Endothelial cell (in vitro differentiated cells): ENCODE results near the gene UBE2E1. TPM values are rescaled to one million over a fixed set of nuclear protein-coding genes. Genes with fewer than 3 reads are reported as not detected.

Source experiments
- DNase-seq: peaks from one replicate; pipeline ENCODE4 v3.0.0; 2021; ENCODE audit warnings: low spot score
- H3K27ac Mint-ChIP-seq: one replicate; pipeline ENCODE4 v1.8.0; 2021; ENCODE audit warnings: mixed read lengths, inconsistent platforms; ENCODE audit not compliant: unreplicated experiment
- H3K27me3 Mint-ChIP-seq: one replicate; pipeline ENCODE4 v1.8.0; 2021; ENCODE audit warnings: mild to moderate bottlenecking, moderate library complexity, mixed read lengths, inconsistent platforms; ENCODE audit not compliant: unreplicated experiment
- H3K36me3 Mint-ChIP-seq: one replicate; pipeline ENCODE4 v1.8.0; 2021; ENCODE audit warnings: mild to moderate bottlenecking, low read depth, mixed read lengths, inconsistent platforms; ENCODE audit not compliant: unreplicated experiment
- H3K4me1 Mint-ChIP-seq: one replicate; pipeline ENCODE4 v1.8.0; 2021; ENCODE audit warnings: mild to moderate bottlenecking, mixed read lengths, inconsistent platforms; ENCODE audit not compliant: unreplicated experiment
- H3K4me3 Mint-ChIP-seq: one replicate; pipeline ENCODE4 v1.8.0; 2021; ENCODE audit warnings: mild to moderate bottlenecking, mixed read lengths, inconsistent platforms; ENCODE audit not compliant: unreplicated experiment
- H3K9me3 Mint-ChIP-seq: one replicate; pipeline ENCODE4 v1.8.0; 2021; ENCODE audit warnings: mixed read lengths, inconsistent platforms; ENCODE audit not compliant: unreplicated experiment
- CTCF ChIP-seq: fragments of 200-600 bp; sonication (generic); IDR thresholded peaks from one replicate; pipeline ENCODE4 v1.5.0; 2021; ENCODE audit warnings: antibody characterized with exemption; ENCODE audit not compliant: unreplicated experiment
- total RNA-seq: library from RNA; stranded (reverse); fragmentation: NEBNext Ultra II Directional; extraction: Animal tissue kit (Norgen Biotek cat#: 25700); gene quantifications from one replicate; pipeline ENCODE4 v1.2.1, GENCODE V29; 2021; ENCODE audit not compliant: unreplicated experiment

UBE2E1 gene
- total RNA-seq, 1 donor from 2014 or later = 129 TPM

DNA sequence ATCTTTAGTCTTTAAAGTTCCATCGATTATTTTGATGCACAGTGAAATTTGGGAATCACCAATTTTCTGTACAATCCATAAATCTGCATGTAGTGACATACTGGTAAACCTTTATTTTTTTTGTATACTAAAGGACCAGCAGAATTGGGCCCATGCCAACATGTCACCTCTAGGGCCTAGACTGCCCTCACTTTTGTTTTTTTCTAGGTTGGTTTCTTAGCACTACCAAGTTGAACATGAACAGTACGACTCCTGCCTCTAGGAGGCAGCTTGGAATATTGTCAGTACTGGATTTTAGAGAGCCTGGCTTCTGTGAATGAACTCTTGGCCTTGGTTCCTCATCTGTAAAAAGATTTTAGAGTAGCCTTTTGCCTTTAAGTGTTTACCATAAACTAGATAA lies 78.7 kb downstream of the UBE2E1 start:
- Mint-ChIP-seq H3K4me1 (peaks cover 14% of the 10 kb centered on the region), H3K9me3 (no peaks in the 10 kb centered on the region), H3K36me3 (peaks cover 7% of the 10 kb centered on the region), H3K27ac (no peak overlapping the region), H3K4me3 (no peak overlapping the region), H3K27me3 (peaks cover 4% of the 10 kb centered on the region)
- DNase-seq = no peak
- TF ChIP-seq CTCF = no peak

GRCh38 chr3:23885210-23885609 lies 79.5 kb downstream of the UBE2E1 start:
- Mint-ChIP-seq H3K27ac (no peak overlapping the region), H3K9me3 (no peaks in the 10 kb centered on the region), H3K4me3 (no peak overlapping the region), H3K4me1 (peaks cover 14% of the 10 kb centered on the region), H3K27me3 (peaks cover 4% of the 10 kb centered on the region), H3K36me3 (peaks cover 7% of the 10 kb centered on the region)
- no peak for TF ChIP-seq CTCF
- DNase-seq = no peak

DNA sequence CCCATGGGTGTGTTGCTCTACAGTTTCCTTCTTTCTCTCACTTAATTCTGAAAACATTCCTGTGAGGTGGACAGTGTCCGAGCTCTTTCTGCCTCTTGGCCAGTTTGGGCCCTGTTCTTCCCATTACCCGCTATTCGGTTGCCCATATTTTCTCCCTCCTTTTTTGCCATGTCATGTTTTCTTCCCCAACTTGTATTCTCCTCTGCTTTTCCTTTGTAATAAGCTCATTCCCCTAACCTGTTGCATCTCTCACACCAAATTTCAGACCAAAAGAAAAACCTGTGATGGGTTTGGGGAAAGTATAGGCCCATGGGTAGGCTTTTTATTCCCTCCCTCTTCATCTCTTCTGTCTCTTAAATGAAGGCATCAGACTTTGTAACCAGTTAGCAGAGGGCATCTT lies 80.6 kb downstream of the UBE2E1 start:
- Mint-ChIP-seq H3K4me3 (no peak overlapping the region), H3K9me3 (no peaks in the 10 kb centered on the region), H3K27me3 (peaks cover 4% of the 10 kb centered on the region), H3K36me3 (peaks cover 6% of the 10 kb centered on the region), H3K27ac (no peak overlapping the region), H3K4me1 (peaks cover 6% of the 10 kb centered on the region)
- no peak for DNase-seq
- TF ChIP-seq CTCF = no peak

GRCh38 chr3:23888617-23889228 lies 83.0 kb downstream of the UBE2E1 start:
- Mint-ChIP-seq H3K4me3 (no peak overlapping the region), H3K27me3 (peaks cover 2% of the 10 kb centered on the region), H3K9me3 (no peaks in the 10 kb centered on the region), H3K36me3 (no peaks in the 10 kb centered on the region), H3K27ac (no peak overlapping the region), H3K4me1 (no peaks in the 10 kb centered on the region)
- DNase-seq = no peak
- TF ChIP-seq CTCF = peak; percentile 87

- peaks cover 4% of the 10 kb centered on the region for H3K4me1 Mint-ChIP-seq
- TF ChIP-seq CTCF = no peak
- no peak overlapping the region for H3K27ac Mint-ChIP-seq
- H3K9me3 Mint-ChIP-seq = no peaks in the 10 kb centered on the region
- peaks cover 2% of the 10 kb centered on the region for H3K27me3 Mint-ChIP-seq
- no peak for DNase-seq
- H3K36me3 Mint-ChIP-seq = peaks cover 6% of the 10 kb centered on the region
- no peak overlapping the region for H3K4me3 Mint-ChIP-seq
These were observed 83.6 kb downstream of the UBE2E1 start for GRCh38 chr3:23889386-23889785.
